Immature natural killer cell (primary cell): ENCODE data around the gene GALNT16. TPM values are rescaled to one million over a fixed set of nuclear protein-coding genes. Genes with fewer than 3 reads are reported as not detected.
"Not testable (repeated sequence)": the region's sequence is repeated elsewhere in the genome, so short reads cannot be mapped to it uniquely, and the experiment has no call there.

Experiments
- DNase-seq, 3 donors: peaks; one replicate each; pipeline ENCODE4 v3.0.0; 2022; ENCODE audit warnings: mixed read lengths in 1 of 3
- H3K27ac Mint-ChIP-seq, 6 donors: one replicate each; pipeline ENCODE4 v1.8.0; 2020; ENCODE audit warnings: mixed read lengths in 6 of 6, mild to moderate bottlenecking in 5 of 6, inconsistent platforms in 4 of 6, moderate library complexity in 3 of 6
- H3K27me3 Mint-ChIP-seq, 3 donors: one replicate each; pipeline ENCODE4 v1.8.0; 2020 to 2021; ENCODE audit warnings: low read depth in 3 of 3, mild to moderate bottlenecking in 3 of 3, mixed read lengths in 3 of 3, moderate library complexity in 3 of 3, inconsistent platforms in 1 of 3
- H3K36me3 Mint-ChIP-seq, 3 donors: one replicate each; pipeline ENCODE4 v1.8.0; 2020; ENCODE audit warnings: mixed read lengths in 3 of 3, inconsistent platforms in 2 of 3, mild to moderate bottlenecking in 2 of 3
- H3K4me1 Mint-ChIP-seq, 2 donors: one replicate each; pipeline ENCODE4 v1.8.0; 2020; ENCODE audit warnings: inconsistent platforms in 2 of 2, mild to moderate bottlenecking in 2 of 2, mixed read lengths in 2 of 2, moderate library complexity in 1 of 2
- H3K4me3 Mint-ChIP-seq, 5 donors: one replicate each; pipeline ENCODE4 v1.8.0; 2020; ENCODE audit warnings: mild to moderate bottlenecking in 5 of 5, mixed read lengths in 5 of 5, inconsistent platforms in 3 of 5, moderate library complexity in 3 of 5
- H3K9me3 Mint-ChIP-seq, 6 donors: one replicate each; pipeline ENCODE4 v1.8.0; 2020; ENCODE audit warnings: mild to moderate bottlenecking in 6 of 6, mixed read lengths in 6 of 6, inconsistent platforms in 4 of 6, moderate library complexity in 3 of 6
- polyA plus RNA-seq, 3 donors: library from polyadenylated mRNA; unstranded; fragments of 300-500 nt; fragmentation: Illumina TruSeq; gene quantifications; one replicate each; pipeline ENCODE4 v1.2.3, GENCODE V29; 2021

Gene GALNT16
- polyA plus RNA-seq, 3 donors from 2014 or later = not detected

- Mint-ChIP-seq H3K27me3 (peaks cover 0 to 5% (median 3%) of the 10 kb centered on the region in 3 donors), H3K36me3 (no peaks in the 10 kb centered on the region), H3K9me3 (no peaks in the 10 kb centered on the region), H3K27ac (no peak overlapping the region), H3K4me1 (no peaks in the 10 kb centered on the region), H3K4me3 (no peak overlapping the region)
- no peak for DNase-seq
Observed at GRCh38 chr14:69281450-69282169, 21.7 kb downstream of the GALNT16 start.

DNA sequence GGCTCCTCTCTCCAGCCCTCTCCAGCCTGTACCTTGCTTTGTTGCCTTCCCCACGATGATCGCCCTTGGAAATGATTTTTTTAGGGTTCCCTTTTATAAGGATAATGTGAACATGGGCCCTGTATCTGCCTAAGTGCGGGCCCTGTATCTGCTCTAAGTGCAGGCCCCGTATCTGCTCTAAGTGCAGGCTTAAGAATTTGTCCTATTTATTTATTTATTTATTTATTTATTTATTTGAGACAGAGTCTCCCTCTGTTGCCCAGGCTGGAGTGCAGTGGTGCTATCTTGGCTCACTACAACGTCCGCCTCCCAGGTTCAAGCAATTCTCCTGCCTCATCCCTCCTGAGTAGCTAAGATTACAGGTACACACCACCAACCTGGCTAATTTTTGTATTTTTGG is 22.5 kb downstream of the GALNT16 start:
- no peaks in the 10 kb centered on the region for H3K9me3 Mint-ChIP-seq
- H3K27ac Mint-ChIP-seq = no peak overlapping the region
- no peak for DNase-seq
- H3K27me3 Mint-ChIP-seq = peaks cover 0 to 5% (median 3%) of the 10 kb centered on the region in 3 donors
- no peaks in the 10 kb centered on the region for H3K4me1 Mint-ChIP-seq
- no peak overlapping the region for H3K4me3 Mint-ChIP-seq
- H3K36me3 Mint-ChIP-seq = no peaks in the 10 kb centered on the region

DNA sequence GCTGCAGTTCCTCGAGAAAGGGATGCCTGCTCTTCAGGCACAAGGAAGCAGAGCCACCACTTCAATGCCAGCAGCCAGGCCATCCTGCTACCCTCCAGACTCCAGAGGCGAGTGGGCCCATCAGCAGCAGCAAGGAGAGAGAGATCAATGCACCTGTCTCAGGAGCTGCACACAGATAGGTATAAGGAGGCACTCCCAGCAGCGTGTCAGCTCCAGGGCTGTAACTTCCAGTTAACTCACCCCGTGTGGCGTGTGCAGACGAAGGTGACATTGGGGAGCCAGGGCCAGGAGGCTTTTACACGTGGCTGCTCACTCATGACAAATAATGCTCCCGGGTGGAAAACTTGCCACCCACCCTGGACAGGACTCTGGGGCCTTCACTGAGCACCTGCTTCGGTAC is 24.2 kb downstream of the GALNT16 start:
- DNase-seq = no peak
- peaks cover 0 to 6% (median 3%) of the 10 kb centered on the region in 3 donors for H3K27me3 Mint-ChIP-seq
- no peak overlapping the region for H3K27ac Mint-ChIP-seq
- H3K36me3 Mint-ChIP-seq = no peaks in the 10 kb centered on the region
- no peaks in the 10 kb centered on the region for H3K9me3 Mint-ChIP-seq
- no peaks in the 10 kb centered on the region for H3K4me1 Mint-ChIP-seq
- H3K4me3 Mint-ChIP-seq = no peak overlapping the region

DNA sequence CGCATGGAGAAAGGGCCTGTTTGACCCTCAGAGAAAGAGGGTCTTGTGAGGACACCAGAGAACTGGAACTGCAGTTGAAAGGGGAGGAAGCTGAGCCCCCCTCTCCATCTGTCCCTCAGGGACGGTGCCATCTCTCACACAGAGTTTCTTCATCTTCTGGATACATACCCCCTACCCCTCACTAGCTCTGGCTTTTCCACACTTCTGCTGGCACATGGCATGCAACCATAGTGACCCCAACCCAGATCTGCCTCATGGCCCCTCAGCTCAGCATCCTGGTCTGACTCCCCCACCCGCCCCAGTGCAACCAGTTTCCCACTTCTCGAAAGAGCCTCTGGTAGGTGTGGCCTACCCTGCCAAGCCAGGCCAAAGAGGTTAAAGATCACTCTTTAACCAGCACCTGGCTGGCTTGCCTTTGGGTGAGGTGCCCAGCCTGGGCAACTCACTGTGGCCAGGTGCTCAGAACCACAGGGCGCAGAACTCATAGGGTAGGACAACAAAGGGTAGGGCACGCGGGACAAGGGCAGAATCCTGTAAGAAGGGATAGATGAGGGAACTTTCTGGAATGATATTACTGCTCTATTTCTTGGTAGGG is 25.8 kb downstream of the GALNT16 start:
- Mint-ChIP-seq H3K27me3 (peaks cover 0 to 6% (median 3%) of the 10 kb centered on the region in 3 donors), H3K27ac (no peak overlapping the region), H3K4me3 (no peak overlapping the region), H3K9me3 (no peaks in the 10 kb centered on the region), H3K36me3 (no peaks in the 10 kb centered on the region), H3K4me1 (no peaks in the 10 kb centered on the region)
- DNase-seq = no peak

DNA sequence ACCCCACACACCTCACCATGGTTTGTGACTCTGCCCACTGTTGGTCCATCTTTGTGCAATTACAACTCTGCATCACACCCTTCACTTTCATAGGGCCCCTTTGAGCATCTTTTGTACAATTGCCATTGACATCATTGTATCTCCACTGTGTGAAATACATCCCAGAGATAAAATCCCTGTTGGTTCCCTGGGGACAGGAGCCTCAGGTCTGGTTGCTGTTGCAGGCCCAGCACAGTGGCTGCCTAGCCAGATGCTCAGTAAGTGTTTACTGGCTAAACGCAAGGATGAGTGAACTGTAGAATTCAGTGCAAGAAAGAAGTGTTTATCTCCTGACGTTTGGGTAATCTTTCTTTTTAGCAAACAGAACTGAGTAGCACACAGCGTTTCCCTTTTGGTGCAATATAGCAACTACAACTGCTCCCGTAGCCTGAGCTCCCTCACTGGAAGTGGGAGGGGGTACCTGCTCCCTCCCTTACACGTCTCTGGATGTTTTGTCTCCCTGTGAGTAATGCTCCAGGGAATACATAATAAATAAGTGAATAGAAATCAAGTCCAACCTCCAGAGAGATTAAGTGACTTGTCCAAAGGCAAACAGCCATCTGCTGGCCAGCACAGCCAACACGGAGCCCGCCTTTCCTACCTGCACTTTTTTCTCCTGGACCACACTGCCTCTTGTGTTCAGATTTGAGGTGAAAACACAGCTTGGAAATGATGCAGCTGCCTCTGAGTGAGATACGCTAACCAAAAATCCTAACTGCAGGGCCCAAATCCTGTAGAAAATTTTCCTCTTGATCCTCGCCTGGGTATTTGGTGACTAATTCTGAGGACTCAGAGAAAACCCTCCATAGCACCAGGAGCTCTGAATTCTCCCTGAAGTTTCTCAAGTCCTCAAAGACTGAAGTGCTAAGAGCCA is 27.4 kb downstream of the GALNT16 start:
- Mint-ChIP-seq H3K27ac (no peak overlapping the region), H3K9me3 (no peaks in the 10 kb centered on the region), H3K4me1 (no peaks in the 10 kb centered on the region), H3K36me3 (no peaks in the 10 kb centered on the region), H3K27me3 (peaks cover 3 to 6% (median 5%) of the 10 kb centered on the region in 3 donors), H3K4me3 (no peak overlapping the region)
- DNase-seq = no peak

DNA sequence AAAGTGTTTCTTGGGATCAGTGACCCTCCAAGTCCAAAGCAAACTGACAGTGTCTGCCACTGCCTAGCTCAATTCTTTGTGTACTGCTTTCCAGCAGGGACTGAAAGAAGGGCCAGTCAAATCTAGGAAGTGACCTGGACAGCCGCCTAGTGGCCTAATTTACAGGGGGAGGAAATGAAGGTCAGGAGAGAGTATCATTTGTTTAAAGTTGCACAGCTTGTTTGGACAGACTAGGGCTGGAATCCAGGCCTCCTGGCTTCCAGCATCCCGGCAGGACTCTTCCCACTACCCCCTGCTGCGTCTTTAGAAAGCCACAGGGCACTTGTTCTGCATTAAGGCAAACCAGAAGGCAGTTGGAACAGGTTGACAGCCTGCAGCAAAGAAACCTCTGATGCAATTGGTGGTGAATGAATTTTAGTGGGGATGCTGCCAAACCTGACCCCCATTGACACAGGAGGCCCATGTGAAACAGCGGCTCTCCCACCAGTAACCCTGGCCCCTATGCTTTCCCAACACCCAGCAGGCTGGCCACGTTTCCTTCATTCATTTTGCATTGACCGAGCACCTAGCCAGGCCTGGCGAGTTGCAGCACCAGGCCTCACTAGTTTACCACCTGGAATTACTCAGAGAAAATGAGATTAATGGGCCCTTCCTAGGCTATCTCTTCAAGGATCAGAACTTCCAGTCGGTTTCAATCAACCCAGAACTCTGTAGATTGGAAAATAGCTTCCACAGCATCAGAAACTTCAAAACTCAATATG is 28.2 kb downstream of the GALNT16 start:
- Mint-ChIP-seq H3K27me3 (peaks cover 2 to 5% (median 5%) of the 10 kb centered on the region in 3 donors), H3K27ac (no peak overlapping the region), H3K4me1 (no peaks in the 10 kb centered on the region), H3K36me3 (no peaks in the 10 kb centered on the region), H3K4me3 (no peak overlapping the region), H3K9me3 (no peaks in the 10 kb centered on the region)
- no peak for DNase-seq

DNA sequence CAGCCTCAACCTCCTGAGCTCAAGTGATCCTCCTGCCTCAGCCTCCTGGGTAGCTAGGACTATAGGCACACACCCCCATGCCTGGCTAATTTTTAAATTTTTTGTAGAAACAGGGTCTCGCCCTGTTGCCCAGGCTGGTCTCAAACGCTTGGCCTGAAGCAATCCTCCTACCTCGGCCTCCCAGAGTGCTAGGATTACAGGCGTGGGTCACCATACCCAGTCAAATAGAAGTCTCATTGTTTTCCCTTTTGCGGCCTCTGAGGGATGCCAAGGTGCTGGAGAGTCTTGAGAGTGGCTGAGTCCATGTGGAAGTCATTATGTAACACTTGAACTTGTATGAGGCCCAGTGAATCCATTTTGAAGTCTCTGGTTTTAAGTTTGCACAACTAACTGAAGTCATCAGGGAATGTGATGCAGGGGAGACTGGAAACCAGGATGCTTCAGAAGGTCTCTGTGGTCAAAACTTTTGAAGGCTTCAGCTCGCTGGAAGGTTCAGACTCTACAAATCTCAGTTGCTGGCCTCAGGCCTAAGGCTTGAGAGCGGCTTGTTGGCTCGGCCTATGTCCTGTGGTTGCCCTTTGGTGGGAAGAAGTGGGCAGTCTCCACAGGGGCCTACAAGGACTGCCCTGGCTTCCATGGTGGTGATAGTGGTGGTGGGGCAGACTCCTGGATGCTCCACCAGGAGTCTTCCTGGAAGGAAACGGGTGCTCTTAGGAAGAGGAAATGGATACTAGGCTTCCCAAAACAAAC is 29.2 kb downstream of the GALNT16 start:
- Mint-ChIP-seq H3K27ac (no peak overlapping the region), H3K4me1 (no peaks in the 10 kb centered on the region), H3K9me3 (no peaks in the 10 kb centered on the region), H3K4me3 (no peak overlapping the region), H3K27me3 (peaks cover 2 to 5% (median 2%) of the 10 kb centered on the region in 3 donors), H3K36me3 (no peaks in the 10 kb centered on the region)
- DNase-seq = no peak

DNA sequence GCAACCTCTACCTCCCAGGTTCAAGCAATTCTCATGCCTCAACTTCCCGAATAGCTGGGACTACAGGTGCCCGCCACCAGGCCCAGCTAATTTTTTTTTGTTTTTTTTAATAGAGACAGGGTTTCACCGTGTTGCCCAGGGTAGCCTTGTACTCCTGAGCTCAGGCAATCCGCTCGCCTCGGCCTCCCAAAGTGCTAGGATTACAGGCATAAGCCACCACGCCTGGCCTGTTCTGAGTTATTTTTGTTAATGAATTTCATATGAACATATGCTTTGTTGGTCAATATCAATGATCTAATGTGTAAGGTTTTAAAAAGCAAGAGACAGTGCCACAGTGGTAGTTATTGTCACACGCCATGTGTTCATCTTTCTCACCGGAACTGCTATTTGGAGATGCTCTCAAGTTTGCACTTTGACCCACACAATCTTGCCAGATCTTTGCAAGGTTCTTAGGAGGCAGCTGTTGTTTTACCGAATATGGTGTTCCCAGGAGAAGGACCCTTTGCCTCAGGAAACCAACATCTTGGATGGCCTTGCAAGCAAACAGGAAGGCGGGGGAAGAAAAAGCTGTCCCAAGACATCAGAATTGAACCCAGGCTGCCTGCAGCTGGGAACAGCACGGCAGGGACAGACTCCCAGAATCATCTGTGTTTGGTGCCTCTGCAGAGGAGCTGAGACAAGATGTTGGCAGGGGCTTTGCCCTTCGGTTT is 30.0 kb downstream of the GALNT16 start:
- H3K4me3 Mint-ChIP-seq = no peak overlapping the region
- peaks cover 2 to 5% (median 2%) of the 10 kb centered on the region in 3 donors for H3K27me3 Mint-ChIP-seq
- no peak overlapping the region for H3K27ac Mint-ChIP-seq

DNA sequence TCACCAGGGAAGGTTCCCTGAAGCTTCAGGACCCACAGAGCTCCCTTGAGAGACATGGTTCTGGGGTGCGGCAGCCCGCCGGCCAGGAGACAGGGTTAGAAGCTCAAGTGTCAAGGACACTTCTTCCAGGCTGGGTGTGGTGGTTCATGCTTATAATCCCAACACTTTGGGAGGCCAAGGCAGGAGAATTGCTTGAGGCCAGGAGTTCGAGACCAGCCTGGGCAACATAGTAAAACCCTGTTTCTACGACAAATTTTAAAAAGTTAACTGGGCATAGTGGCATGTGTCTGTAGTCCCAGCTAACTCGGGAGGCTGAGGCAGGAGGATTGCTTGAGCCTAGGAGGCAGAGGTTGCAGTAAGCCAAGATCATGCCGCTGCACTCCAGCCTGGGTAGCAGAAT is 30.9 kb downstream of the GALNT16 start:
- not testable (repeated sequence) for H3K36me3 Mint-ChIP-seq, H3K27ac Mint-ChIP-seq, H3K4me1 Mint-ChIP-seq, H3K27me3 Mint-ChIP-seq, H3K4me3 Mint-ChIP-seq, DNase-seq, H3K9me3 Mint-ChIP-seq

More for the DNA sequence above, 30.0 kb downstream of the GALNT16 start:
- no peak for DNase-seq
- H3K9me3 Mint-ChIP-seq = no peaks in the 10 kb centered on the region
- H3K4me1 Mint-ChIP-seq = no peaks in the 10 kb centered on the region
- no peaks in the 10 kb centered on the region for H3K36me3 Mint-ChIP-seq

GRCh38 chr14:69291396-69291795 is 31.4 kb downstream of the GALNT16 start:
- no peaks in the 10 kb centered on the region for H3K36me3 Mint-ChIP-seq
- no peak overlapping the region for H3K4me3 Mint-ChIP-seq
- no peaks in the 10 kb centered on the region for H3K9me3 Mint-ChIP-seq
- DNase-seq = no peak
- no peaks in the 10 kb centered on the region for H3K4me1 Mint-ChIP-seq
- H3K27ac Mint-ChIP-seq = no peak overlapping the region
- H3K27me3 Mint-ChIP-seq = peaks cover 2 to 5% (median 2%) of the 10 kb centered on the region in 3 donors

GRCh38 chr14:69291891-69292561 is 32.1 kb downstream of the GALNT16 start:
- H3K27me3 Mint-ChIP-seq = peaks cover 2 to 5% (median 2%) of the 10 kb centered on the region in 3 donors
- no peak overlapping the region for H3K4me3 Mint-ChIP-seq
- no peak for DNase-seq
- H3K27ac Mint-ChIP-seq = no peak overlapping the region
- no peaks in the 10 kb centered on the region for H3K4me1 Mint-ChIP-seq
- no peaks in the 10 kb centered on the region for H3K36me3 Mint-ChIP-seq
- no peaks in the 10 kb centered on the region for H3K9me3 Mint-ChIP-seq
